Measurements from ENCODE around the gene CYB561D1. TPM values are rescaled to one million over a fixed set of nuclear protein-coding genes. Genes with fewer than 3 reads are reported as not detected.

The CYB561D1 gene
- total and polyA plus RNA-seq, 9 of the 15 experiments (the other 6 are each of a cell fraction or from before 2014, with no cell fraction given), result 0.71 to 7.2 (median 3.5) TPM

DNA sequence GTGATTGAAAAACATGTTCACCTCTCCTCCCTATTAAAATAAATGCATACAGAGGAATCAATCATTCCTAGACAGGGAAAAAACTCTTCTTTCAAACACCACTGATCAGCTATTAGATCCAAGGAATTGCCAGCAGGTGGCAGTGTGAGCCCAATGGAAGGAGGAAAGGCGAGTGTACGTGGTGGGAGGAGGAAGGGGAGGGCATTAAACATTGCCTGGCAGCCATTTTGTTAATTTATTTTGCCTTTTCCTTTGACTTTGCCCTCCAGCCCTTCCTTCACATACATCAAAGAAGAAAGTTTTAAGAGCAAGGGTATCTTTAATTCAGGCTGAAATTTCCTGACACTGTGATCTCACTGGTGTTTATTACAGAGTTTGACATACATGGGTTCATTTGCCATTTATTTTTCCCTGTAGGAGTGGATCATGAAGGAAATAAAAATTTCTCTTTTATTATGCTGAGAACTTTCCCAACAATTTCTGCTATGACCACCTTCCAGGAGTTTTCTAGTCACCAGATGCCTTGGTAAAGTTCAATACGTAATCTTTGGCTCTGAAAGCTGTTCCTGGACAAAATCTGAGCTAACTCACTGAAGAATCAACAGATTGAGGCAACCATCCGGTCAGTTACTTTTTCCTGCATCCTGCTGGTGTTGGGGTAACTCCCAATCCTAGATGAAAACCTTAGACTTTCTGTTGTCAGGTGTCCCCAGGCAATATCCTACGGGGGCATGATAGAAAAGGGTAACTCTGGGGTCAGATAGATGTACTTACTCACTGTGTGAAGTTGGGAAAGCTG lies 52.6 kb downstream of the CYB561D1 start (continued):
- TF ChIP-seq, protein P1, sequence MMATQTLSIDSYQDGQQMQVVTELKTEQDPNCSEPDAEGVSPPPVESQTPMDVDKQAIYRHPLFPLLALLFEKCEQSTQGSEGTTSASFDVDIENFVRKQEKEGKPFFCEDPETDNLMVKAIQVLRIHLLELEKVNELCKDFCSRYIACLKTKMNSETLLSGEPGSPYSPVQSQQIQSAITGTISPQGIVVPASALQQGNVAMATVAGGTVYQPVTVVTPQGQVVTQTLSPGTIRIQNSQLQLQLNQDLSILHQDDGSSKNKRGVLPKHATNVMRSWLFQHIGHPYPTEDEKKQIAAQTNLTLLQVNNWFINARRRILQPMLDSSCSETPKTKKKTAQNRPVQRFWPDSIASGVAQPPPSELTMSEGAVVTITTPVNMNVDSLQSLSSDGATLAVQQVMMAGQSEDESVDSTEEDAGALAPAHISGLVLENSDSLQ (IDR thresholded peaks at IDR 0.05), result peak; percentile 80
- TF ChIP-seq HEY1 (CRISPR knock-in tag; IDR thresholded peaks at IDR 0.05; ENCODE audit: borderline replicate concordance) (no peak), IRF2 (CRISPR knock-in tag; IDR thresholded peaks at IDR 0.05) (no peak), SMARCE1 (IDR thresholded peaks at IDR 0.05) (no peak), ETV1 (tag; conservative IDR thresholded peaks at IDR 0.05; ENCODE audit: low read depth) (peak; percentile 37; the same call in 1 of the 2 replicates), RUNX1 (IDR thresholded peaks at IDR 0.05; ENCODE audit: low read depth) (no peak), NR2C1 (IDR thresholded peaks at IDR 0.05) (peak; percentile 21; the same call in 1 of the 2 replicates), NR2C1 (tag; IDR thresholded peaks at IDR 0.05) (no peak), FOXK2 (conservative IDR thresholded peaks at IDR 0.05 in 1 of 2, IDR thresholded peaks at IDR 0.05 in 1 of 2; ENCODE audit: low read depth in 2 of 2) (peak; percentile 38 to 58; a peak in 3 of 4 replicates), ZNF263 (CRISPR knock-in tag; IDR thresholded peaks at IDR 0.05; ENCODE audit: borderline replicate concordance) (peak; percentile 18; the same call in 1 of the 2 replicates), FOXJ3 (CRISPR knock-in tag; IDR thresholded peaks at IDR 0.05) (no peak), CREM (IDR thresholded peaks at IDR 0.05; ENCODE audit: low read depth) (peak; percentile 59)
- TF ChIP-seq, protein P2, sequence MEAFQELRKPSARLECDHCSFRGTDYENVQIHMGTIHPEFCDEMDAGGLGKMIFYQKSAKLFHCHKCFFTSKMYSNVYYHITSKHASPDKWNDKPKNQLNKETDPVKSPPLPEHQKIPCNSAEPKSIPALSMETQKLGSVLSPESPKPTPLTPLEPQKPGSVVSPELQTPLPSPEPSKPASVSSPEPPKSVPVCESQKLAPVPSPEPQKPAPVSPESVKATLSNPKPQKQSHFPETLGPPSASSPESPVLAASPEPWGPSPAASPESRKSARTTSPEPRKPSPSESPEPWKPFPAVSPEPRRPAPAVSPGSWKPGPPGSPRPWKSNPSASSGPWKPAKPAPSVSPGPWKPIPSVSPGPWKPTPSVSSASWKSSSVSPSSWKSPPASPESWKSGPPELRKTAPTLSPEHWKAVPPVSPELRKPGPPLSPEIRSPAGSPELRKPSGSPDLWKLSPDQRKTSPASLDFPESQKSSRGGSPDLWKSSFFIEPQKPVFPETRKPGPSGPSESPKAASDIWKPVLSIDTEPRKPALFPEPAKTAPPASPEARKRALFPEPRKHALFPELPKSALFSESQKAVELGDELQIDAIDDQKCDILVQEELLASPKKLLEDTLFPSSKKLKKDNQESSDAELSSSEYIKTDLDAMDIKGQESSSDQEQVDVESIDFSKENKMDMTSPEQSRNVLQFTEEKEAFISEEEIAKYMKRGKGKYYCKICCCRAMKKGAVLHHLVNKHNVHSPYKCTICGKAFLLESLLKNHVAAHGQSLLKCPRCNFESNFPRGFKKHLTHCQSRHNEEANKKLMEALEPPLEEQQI (IDR thresholded peaks at IDR 0.05), result peak; percentile 72
- TF ChIP-seq, protein P3, sequence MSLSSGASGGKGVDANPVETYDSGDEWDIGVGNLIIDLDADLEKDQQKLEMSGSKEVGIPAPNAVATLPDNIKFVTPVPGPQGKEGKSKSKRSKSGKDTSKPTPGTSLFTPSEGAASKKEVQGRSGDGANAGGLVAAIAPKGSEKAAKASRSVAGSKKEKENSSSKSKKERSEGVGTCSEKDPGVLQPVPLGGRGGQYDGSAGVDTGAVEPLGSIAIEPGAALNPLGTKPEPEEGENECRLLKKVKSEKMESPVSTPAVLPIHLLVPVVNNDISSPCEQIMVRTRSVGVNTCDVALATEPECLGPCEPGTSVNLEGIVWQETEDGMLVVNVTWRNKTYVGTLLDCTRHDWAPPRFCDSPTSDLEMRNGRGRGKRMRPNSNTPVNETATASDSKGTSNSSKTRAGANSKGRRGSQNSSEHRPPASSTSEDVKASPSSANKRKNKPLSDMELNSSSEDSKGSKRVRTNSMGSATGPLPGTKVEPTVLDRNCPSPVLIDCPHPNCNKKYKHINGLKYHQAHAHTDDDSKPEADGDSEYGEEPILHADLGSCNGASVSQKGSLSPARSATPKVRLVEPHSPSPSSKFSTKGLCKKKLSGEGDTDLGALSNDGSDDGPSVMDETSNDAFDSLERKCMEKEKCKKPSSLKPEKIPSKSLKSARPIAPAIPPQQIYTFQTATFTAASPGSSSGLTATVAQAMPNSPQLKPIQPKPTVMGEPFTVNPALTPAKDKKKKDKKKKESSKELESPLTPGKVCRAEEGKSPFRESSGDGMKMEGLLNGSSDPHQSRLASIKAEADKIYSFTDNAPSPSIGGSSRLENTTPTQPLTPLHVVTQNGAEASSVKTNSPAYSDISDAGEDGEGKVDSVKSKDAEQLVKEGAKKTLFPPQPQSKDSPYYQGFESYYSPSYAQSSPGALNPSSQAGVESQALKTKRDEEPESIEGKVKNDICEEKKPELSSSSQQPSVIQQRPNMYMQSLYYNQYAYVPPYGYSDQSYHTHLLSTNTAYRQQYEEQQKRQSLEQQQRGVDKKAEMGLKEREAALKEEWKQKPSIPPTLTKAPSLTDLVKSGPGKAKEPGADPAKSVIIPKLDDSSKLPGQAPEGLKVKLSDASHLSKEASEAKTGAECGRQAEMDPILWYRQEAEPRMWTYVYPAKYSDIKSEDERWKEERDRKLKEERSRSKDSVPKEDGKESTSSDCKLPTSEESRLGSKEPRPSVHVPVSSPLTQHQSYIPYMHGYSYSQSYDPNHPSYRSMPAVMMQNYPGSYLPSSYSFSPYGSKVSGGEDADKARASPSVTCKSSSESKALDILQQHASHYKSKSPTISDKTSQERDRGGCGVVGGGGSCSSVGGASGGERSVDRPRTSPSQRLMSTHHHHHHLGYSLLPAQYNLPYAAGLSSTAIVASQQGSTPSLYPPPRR (CRISPR knock-in tag; IDR thresholded peaks at IDR 0.05; ENCODE audit: borderline replicate concordance), result no peak
- TF ChIP-seq, protein P4, sequence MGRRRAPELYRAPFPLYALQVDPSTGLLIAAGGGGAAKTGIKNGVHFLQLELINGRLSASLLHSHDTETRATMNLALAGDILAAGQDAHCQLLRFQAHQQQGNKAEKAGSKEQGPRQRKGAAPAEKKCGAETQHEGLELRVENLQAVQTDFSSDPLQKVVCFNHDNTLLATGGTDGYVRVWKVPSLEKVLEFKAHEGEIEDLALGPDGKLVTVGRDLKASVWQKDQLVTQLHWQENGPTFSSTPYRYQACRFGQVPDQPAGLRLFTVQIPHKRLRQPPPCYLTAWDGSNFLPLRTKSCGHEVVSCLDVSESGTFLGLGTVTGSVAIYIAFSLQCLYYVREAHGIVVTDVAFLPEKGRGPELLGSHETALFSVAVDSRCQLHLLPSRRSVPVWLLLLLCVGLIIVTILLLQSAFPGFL (CRISPR knock-in tag; IDR thresholded peaks at IDR 0.05), result 0 out of 2 replicates have a peak, but pooled peaks have one; percentile 21

All from K562 (cell line).